Measurements from ENCODE around the gene SCMH1.

DNA sequence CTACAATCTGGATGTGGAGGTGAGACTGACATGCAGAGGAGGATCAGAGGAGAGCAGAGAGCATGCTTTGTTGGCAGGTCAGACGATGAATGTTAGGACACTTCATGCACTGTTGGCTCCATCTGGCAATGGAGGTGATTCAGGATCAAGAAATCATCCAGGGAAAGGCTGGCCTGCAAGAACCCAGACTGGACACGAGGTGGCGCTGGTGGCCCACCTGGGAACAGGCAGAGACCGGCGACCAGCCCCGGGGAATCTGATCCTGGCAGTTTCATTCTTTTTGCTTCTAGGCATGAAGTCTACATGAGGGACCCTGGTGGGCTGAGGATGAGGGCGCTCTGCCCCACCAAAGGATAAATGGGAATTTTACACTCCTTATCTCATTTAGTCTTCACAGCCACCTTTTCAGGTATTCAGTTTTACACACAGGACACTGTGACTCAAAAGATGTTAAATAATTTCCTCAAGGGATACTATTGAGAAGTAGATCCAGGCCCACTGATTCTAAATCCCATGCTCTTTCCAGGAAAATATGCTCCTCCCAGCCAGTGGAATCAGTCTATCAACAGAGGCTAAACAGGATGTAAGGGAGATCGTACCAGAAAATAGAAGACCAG lies 26.2 kb upstream of the SCMH1 start:
- no peak for TF ChIP-seq EZH2 (IDR thresholded peaks at IDR 0.05; ENCODE audit: borderline replicate concordance, low read length)
- TF ChIP-seq, protein P1, sequence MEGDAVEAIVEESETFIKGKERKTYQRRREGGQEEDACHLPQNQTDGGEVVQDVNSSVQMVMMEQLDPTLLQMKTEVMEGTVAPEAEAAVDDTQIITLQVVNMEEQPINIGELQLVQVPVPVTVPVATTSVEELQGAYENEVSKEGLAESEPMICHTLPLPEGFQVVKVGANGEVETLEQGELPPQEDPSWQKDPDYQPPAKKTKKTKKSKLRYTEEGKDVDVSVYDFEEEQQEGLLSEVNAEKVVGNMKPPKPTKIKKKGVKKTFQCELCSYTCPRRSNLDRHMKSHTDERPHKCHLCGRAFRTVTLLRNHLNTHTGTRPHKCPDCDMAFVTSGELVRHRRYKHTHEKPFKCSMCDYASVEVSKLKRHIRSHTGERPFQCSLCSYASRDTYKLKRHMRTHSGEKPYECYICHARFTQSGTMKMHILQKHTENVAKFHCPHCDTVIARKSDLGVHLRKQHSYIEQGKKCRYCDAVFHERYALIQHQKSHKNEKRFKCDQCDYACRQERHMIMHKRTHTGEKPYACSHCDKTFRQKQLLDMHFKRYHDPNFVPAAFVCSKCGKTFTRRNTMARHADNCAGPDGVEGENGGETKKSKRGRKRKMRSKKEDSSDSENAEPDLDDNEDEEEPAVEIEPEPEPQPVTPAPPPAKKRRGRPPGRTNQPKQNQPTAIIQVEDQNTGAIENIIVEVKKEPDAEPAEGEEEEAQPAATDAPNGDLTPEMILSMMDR (IDR thresholded peaks at IDR 0.05; ENCODE audit: low read length), result peak; percentile 89
